ENCODE measurements around the gene GALK2.

The GALK2 gene

GRCh38 chr15:49154359-49154758 is 15.7 kb upstream of the GALK2 start:
- Histone ChIP-seq H3K36me3 (ENCODE audit: control insufficient read depth in 2 of 2, insufficient read depth in 1 of 2, low read length in 2 of 2) (peaks cover 0 to 3% of the 10 kb centered on the region in 2 experiments; a peak in 1 of 3 replicates), H3K27ac (ENCODE audit: extremely low read depth, low read depth, low read length) (no peak overlapping the region), H3K4me3 (ENCODE audit: low read depth, low read length) (peak overlapping the region; percentile 96), H3K4me1 (ENCODE audit: control insufficient read depth, insufficient read depth, low read length) (peaks cover 4% of the 10 kb centered on the region; the same call in 1 of the 2 replicates), H3K9me3 (ENCODE audit: control insufficient read depth, insufficient read depth, low read depth, low read length) (no peaks in the 10 kb centered on the region)
- TF ChIP-seq PRDM4 (tag by site-specific recombination; IDR thresholded peaks at IDR 0.05) (no peak), TCF7L2 (IDR thresholded peaks at IDR 0.05; ENCODE audit: borderline replicate concordance, low read depth, low read length) (no peak), ZNF366 (tag by site-specific recombination; conservative IDR thresholded peaks at IDR 0.05) (no peak)
- CTCF ChIA-PET = interaction anchor here (0.6 to 2.6 kb wide), 2 partner anchors 9 to 909 kb away, joined by 4 to 11 read pairs; no protein-coding TSS in a partner anchor
- POLR2A ChIA-PET = no interaction called here

- Histone ChIP-seq H3K4me1 (ENCODE audit: control insufficient read depth, insufficient read depth, low read length) (peaks cover 4% of the 10 kb centered on the region; the same call in 1 of the 2 replicates), H3K9me3 (ENCODE audit: control insufficient read depth, insufficient read depth, low read depth, low read length) (no peaks in the 10 kb centered on the region), H3K36me3 (ENCODE audit: control insufficient read depth in 2 of 2, insufficient read depth in 1 of 2, low read length in 2 of 2) (no peaks in the 10 kb centered on the region), H3K4me3 (ENCODE audit: low read depth, low read length) (peak overlapping the region; percentile 96), H3K27ac (ENCODE audit: extremely low read depth, low read depth, low read length) (peak overlapping the region; percentile 28; the same call in 1 of the 2 replicates)
- TF ChIP-seq SP7 (tag by site-specific recombination; IDR thresholded peaks at IDR 0.05) (no peak), ZSCAN16 (tag by site-specific recombination; IDR thresholded peaks at IDR 0.05) (no peak), ZNF362 (tag by site-specific recombination; IDR thresholded peaks at IDR 0.05) (0 out of 2 replicates have a peak, but pooled peaks have one; percentile 26), HOXA7 (CRISPR knock-in tag; IDR thresholded peaks at IDR 0.05; ENCODE audit: borderline replicate concordance) (no peak)
- POLR2A ChIA-PET = interaction anchor here (1.2 to 2.5 kb wide), 3 partner anchors 15 to 179 kb away, joined by 3 to 27 read pairs (median 6); partner anchors contain the start of genes GALK2 and SECISBP2L
- CTCF ChIA-PET = interaction anchor here (0.6 to 2.6 kb wide), 2 partner anchors 9 to 908 kb away, joined by 4 to 11 read pairs; no protein-coding TSS in a partner anchor
These were observed 15.3 kb upstream of the GALK2 start for GRCh38 chr15:49154799-49155109.

- Histone ChIP-seq H3K36me3 (ENCODE audit: control insufficient read depth in 2 of 2, insufficient read depth in 1 of 2, low read length in 2 of 2) (no peaks in the 10 kb centered on the region), H3K4me3 (ENCODE audit: low read depth, low read length) (peak within 1 kb of the TSS; percentile 96), H3K9me3 (ENCODE audit: control insufficient read depth, insufficient read depth, low read depth, low read length) (no peaks in the 10 kb centered on the region), H3K27ac (ENCODE audit: extremely low read depth, low read depth, low read length) (peak within 1 kb of the TSS; percentile 47; the same call in 1 of the 2 replicates), H3K4me1 (ENCODE audit: control insufficient read depth, insufficient read depth, low read length) (peaks cover 4% of the 10 kb centered on the region; the same call in 1 of the 2 replicates)
- ChIA-PET CTCF (interaction anchor here (0.9 to 2.6 kb wide), 3 partner anchors 9 to 29 kb away, joined by 3 to 11 read pairs (median 3); no protein-coding TSS in a partner anchor), POLR2A (interaction anchor here (0.6 to 2.5 kb wide), 8 partner anchors 8 to 1200 kb away, joined by 3 to 27 read pairs (median 3); partner anchors contain the start of genes EID1, GABPB1, GALK2 and SECISBP2L)
- TF ChIP-seq ZNF2 (tag by site-specific recombination; IDR thresholded peaks at IDR 0.05) (peak; percentile 54; the same call in 1 of the 2 replicates), SP7 (tag by site-specific recombination; IDR thresholded peaks at IDR 0.05) (peak; percentile 87), ZNF114 (tag by site-specific recombination; IDR thresholded peaks at IDR 0.05) (no peak), GLI2 (tag by site-specific recombination; IDR thresholded peaks at IDR 0.05; ENCODE audit: borderline replicate concordance, low read depth) (no peak), ZNF23 (tag by site-specific recombination; IDR thresholded peaks at IDR 0.05; ENCODE audit: borderline replicate concordance) (no peak), ZNF629 (tag by site-specific recombination; IDR thresholded peaks at IDR 0.05) (peak; percentile 83), ZNF658 (tag by site-specific recombination; IDR thresholded peaks at IDR 0.05) (no peak), ZNF513 (tag by site-specific recombination; IDR thresholded peaks at IDR 0.05) (peak; percentile 79), ZNF510 (tag by site-specific recombination; IDR thresholded peaks at IDR 0.05; ENCODE audit: insufficient replicate concordance) (no peak), ZNF423 (tag by site-specific recombination; IDR thresholded peaks at IDR 0.05) (no peak), KLF9 (tag by site-specific recombination; IDR thresholded peaks at IDR 0.05; ENCODE audit: low read depth) (peak; percentile 8; the same call in 1 of the 2 replicates), ZSCAN5A (tag by site-specific recombination; IDR thresholded peaks at IDR 0.05) (no peak), ZNF398 (tag by site-specific recombination; IDR thresholded peaks at IDR 0.05) (no peak)
These were observed 14.8 kb upstream of the GALK2 start, which contains the start of gene COPS2 for GRCh38 chr15:49155110-49155833. Gene COPS2 (minus strand): TSS chr15:49155599. CDS start chr15:49155578, 21 bp downstream.

All from HEK293 (cell line).